Measurements from ENCODE around the gene RALB. TPM values are rescaled to one million over a fixed set of nuclear protein-coding genes. Genes with fewer than 3 reads are reported as not detected.
A peak's percentile ranks its signal among the peaks of the same experiment; 100 is the strongest.

Gene RALB
- total RNA-seq, 4 donors from 2014 or later = 35.5 to 56.6 (median 53.4) TPM

GRCh38 chr2:120204945-120205670, 47.5 kb upstream of the RALB start:
- ATAC-seq = no peak
- 17 to 73% methylated on average over 1 to 3 of the region's 12 CpGs for WGBS, 2 donors (ENCODE audit: low coverage in 1 of 2)
- no peaks in the 10 kb centered on the region for H3K36me3 ChIP-seq

GRCh38 chr2:120206022-120206581, 46.5 kb upstream of the RALB start:
- no peaks in the 10 kb centered on the region for H3K9me3 ChIP-seq
- 53 to 80% methylated on average over 1 to 2 of the region's 8 CpGs for WGBS, 2 donors (ENCODE audit: low coverage in 1 of 2)
- H3K4me1 ChIP-seq = peaks cover 0 to 7% (median 0%) of the 10 kb centered on the region in 3 donors
- H3K27me3 ChIP-seq = no peaks in the 10 kb centered on the region
- no peak overlapping the region for H3K27ac ChIP-seq
- H3K4me3 ChIP-seq = no peak overlapping the region
- no peaks in the 10 kb centered on the region for H3K36me3 ChIP-seq
- ATAC-seq = no peak
- TF ChIP-seq EP300 (IDR thresholded peaks at IDR 0.05) = no peak
- no peak for TF ChIP-seq POLR2A (IDR thresholded peaks at IDR 0.05)
- no peak for TF ChIP-seq POLR2AphosphoS5 (IDR thresholded peaks at IDR 0.05)
- TF ChIP-seq CTCF (IDR thresholded peaks at IDR 0.05) = peak in 1 of 4 experiments; percentile 49

More at GRCh38 chr2:120204945-120205670, 47.5 kb upstream of the RALB start:
- TF ChIP-seq POLR2A (IDR thresholded peaks at IDR 0.05) (no peak), EP300 (IDR thresholded peaks at IDR 0.05) (no peak), CTCF (IDR thresholded peaks at IDR 0.05) (no peak), POLR2AphosphoS5 (IDR thresholded peaks at IDR 0.05) (no peak)
- peaks cover 0 to 7% (median 0%) of the 10 kb centered on the region in 3 donors for H3K4me1 ChIP-seq
- no peaks in the 10 kb centered on the region for H3K27me3 ChIP-seq
- no peak overlapping the region for H3K4me3 ChIP-seq
- no peaks in the 10 kb centered on the region for H3K9me3 ChIP-seq
- H3K27ac ChIP-seq = no peak overlapping the region

GRCh38 chr2:120208381-120209353, 44.0 kb upstream of the RALB start:
- Histone ChIP-seq H3K9me3 (no peaks in the 10 kb centered on the region), H3K36me3 (no peaks in the 10 kb centered on the region), H3K27ac (no peak overlapping the region), H3K27me3 (no peaks in the 10 kb centered on the region), H3K4me3 (no peak overlapping the region), H3K4me1 (peaks cover 0 to under 1% (median 0%) of the 10 kb centered on the region in 3 donors)
- no peak for ATAC-seq
- 90% methylated on average over 4 of the region's 10 CpGs; no CpG with 5 or more reads in 1 of the 2 donors for WGBS, 2 donors (ENCODE audit: low coverage in 1 of 2)
- TF ChIP-seq POLR2AphosphoS5 (IDR thresholded peaks at IDR 0.05) = no peak

- no peak overlapping the region for H3K4me3 ChIP-seq
- 78 to 92% methylated on average over 2 to 6 of the region's 12 CpGs for WGBS, 2 donors (ENCODE audit: low coverage in 1 of 2)
- H3K4me1 ChIP-seq = no peaks in the 10 kb centered on the region
- no peak overlapping the region for H3K27ac ChIP-seq
- TF ChIP-seq CTCF (IDR thresholded peaks at IDR 0.05) = no peak
- TF ChIP-seq POLR2A (IDR thresholded peaks at IDR 0.05) = no peak
- TF ChIP-seq EP300 (IDR thresholded peaks at IDR 0.05) = no peak
- TF ChIP-seq POLR2AphosphoS5 (IDR thresholded peaks at IDR 0.05) = no peak
- ATAC-seq = no peak
- no peaks in the 10 kb centered on the region for H3K36me3 ChIP-seq
- H3K27me3 ChIP-seq = no peaks in the 10 kb centered on the region
- H3K9me3 ChIP-seq = no peaks in the 10 kb centered on the region
These were observed 43.0 kb upstream of the RALB start for GRCh38 chr2:120209427-120210269.
